HK-2 (cell line): ENCODE data around the gene CARD10.
"Not testable (repeated sequence)": the region's sequence is repeated elsewhere in the genome, so short reads cannot be mapped to it uniquely, and the experiment has no call there.

Source experiments
- DNase-seq: peaks from one replicate; pipeline ENCODE4 v3.0.0-alpha.2; 2018; ENCODE audit not compliant: unreplicated experiment

Gene CARD10

GRCh38 chr22:37485395-37486223, 33.6 kb downstream of the CARD10 start:
- no peak for DNase-seq

GRCh38 chr22:37484480-37485394, 34.5 kb downstream of the CARD10 start:
- DNase-seq: no peak

- no peak for DNase-seq
These were observed 36.2 kb downstream of the CARD10 start for GRCh38 chr22:37483050-37483449.

DNA sequence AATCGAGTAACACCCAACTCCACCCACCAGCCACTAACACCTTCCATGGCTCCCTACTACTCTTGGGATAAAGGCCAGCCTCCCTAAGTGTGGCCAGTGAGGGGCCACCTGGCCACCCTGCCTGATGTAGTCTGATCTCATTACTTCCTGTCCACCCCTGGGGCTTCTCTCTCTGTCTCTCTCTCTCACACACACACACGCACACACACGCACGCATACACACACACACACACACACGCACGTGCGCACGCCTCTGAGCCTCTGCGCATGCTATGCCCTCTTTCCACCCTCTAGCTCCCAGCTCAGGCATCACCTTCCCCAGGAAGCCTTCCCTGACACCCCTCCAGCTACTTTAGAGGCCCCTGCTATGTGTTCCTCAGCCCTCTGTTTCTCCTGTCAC, 37.0 kb downstream of the CARD10 start:
- DNase-seq: no peak

GRCh38 chr22:37481347-37481907, 37.8 kb downstream of the CARD10 start:
- DNase-seq: no peak

DNA sequence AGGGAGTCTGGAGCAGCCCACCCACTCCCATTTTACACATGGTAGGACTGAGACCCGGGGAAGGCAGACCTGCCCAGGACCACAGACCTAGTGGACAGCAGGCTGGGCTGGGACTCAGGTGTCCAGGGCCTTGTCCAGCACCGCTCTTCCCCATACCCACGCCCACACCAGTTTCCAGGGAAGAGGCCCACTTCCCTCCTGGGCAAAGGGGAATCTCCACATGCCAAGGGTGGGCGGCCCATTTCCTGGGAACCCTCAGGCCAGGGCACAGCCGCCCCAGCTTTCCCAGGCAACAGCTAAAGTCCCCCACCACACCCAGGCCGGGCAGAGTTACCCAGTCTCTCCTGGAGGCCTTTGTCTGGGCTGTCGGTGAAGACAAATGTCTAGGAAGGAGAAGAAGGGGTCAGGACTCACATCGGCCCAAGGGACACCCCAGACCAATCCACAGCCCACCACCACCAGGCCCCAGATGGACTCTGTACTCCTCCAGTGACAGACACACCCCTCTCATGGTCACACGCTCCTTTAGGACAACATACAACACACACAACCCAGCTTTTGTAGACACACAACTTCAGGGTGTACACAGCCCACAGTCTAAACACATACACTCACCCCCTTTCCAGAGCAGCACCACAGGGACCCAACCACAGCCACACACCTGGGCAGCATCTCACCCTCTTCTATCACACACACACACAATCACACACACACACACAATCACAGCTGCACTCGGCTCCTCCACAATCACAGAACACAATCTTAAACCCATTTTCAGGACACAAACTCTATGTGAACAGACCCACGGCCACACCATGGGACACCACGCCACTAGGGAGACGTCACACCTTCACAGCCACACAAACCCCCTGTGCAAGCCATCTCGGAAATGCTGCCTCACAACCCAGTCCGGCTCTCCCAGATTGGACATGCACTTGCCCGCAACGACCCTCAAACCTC, 38.5 kb downstream of the CARD10 start:
- no peak for DNase-seq

- no peak for DNase-seq
These were observed 40.0 kb downstream of the CARD10 start for GRCh38 chr22:37479196-37479595.

GRCh38 chr22:37476389-37477329, 42.6 kb downstream of the CARD10 start:
- DNase-seq: no peak

DNA sequence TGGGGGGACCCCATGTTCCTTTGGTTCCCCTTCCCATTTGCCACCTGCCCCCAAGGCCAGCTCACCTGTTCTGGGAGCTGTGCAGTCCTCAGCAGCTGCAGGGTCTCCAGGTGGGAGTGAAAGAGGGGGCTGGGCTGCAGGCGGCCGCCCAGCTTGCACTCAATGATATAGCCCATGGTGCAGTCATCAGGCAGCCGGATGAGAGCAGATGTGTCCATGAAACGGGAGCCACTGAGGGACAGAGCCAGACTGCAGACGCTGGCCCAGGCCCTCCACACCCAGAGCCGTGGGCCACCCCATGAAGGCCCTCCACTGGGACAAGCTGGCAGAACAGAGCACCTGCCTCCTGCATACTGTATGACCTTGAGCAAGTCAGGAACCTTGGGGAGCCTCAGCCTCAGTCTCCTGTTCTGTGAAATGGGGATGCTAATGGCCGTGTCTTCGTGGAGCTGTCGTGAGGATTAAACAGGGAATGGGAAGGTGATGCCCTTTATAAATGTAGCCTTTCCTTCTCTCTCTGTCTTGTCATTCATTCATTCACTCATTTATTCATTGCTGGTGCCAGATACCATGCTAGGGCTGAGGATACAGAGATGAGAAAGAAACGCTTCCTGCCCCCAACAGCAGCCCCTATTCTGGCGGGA, 44.6 kb downstream of the CARD10 start:
- no peak for DNase-seq

- no peak for DNase-seq
These were observed 45.7 kb downstream of the CARD10 start for GRCh38 chr22:37473437-37473946.

GRCh38 chr22:37472418-37473006, 46.7 kb downstream of the CARD10 start:
- no peak for DNase-seq

DNA sequence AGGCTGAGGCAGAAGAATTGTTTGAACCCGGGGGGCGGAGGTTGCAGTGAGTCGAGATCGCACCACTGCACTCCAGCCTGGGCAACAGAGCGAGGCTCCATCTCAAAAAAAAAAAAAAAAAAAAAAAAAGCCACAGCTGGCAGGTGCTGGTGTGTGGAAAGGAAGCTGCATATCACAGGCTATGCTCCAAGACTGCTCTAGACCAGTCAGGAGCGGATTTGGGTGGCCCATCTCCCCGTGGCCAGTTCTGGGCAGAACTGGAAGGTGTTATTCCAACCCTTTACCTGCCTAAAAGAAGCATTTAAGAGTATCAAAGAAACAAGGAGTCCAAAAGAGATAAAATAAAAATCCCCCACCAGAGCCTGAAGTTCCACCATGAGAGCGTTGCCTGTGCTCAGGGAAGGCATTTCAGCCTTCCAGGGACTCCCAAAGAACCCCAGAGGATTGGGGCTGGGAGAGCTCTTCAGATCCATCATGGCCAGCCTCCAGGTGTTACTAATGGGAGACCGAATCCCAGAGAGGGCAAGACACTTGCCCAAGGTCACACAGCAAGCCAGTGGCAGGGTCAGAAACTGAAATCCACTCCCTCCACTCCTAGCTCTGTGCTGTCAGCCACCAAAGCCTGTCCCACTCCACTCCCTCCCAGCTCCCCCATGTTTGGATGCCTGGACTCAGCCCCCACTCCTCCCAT, 47.3 kb downstream of the CARD10 start:
- DNase-seq: no peak

GRCh38 chr22:37470087-37470445, 49.1 kb downstream of the CARD10 start:
- DNase-seq: no peak

GRCh38 chr22:37469416-37470086, 49.7 kb downstream of the CARD10 start:
- DNase-seq: no peak

DNA sequence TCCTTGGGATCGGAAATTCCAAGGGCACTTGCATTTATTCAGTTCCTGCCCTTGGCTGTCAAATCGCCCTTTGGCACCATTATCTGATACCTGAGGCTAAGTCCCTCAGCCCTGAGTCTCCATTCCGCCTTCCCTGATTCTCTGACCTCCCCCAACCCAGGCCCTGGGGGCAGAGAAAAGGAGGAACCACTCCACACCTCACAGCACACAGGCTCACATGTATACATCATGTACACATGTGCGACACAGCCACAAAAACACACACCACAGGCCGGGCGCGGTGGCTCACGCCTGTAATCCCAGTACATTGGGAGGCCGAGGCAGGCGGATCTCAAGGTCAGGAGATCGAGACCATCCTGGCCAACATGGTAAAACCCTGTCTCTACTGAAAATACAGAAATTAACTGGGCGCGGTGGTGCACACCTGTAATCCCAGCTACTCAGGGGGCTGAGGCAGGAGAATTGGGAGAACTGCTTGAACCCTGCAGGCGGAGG, 51.0 kb downstream of the CARD10 start:
- DNase-seq: not testable (repeated sequence)

DNA sequence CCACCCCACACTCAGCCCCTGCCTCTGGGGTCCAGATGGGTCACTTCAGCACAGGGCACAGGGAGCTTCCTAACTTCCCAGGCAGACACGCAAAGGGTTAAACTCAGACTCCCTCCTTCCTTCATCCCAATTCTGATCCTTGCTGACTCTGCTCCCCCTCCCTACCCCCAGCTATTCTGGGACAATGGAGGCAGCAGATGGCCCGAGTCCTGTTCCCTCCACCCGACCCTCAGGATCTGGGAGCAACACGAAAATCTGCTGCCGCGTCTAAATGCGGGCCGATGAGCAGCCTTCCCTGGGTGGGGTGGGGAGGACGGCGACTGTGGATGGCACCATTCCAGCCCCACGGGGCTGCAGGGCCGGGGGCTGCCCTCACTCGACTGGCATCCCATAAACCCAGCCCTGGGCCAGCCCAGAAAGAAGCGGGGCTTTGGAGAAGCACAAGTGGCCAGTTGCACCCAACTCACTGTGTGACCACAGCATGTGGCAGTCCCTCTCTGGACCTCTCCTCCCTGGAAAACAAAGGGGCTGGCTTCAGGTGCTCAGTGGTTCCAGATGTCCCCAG, 51.7 kb downstream of the CARD10 start:
- no peak for DNase-seq

- DNase-seq: no peak
These were observed 55.0 kb downstream of the CARD10 start for GRCh38 chr22:37464181-37464580.
